MCF 10A (cell line): ENCODE results near the gene GNPTG. TPM values are rescaled to one million over a fixed set of nuclear protein-coding genes. Genes with fewer than 3 reads are reported as not detected.

ENCODE experiments used
- BruUV-seq: library from RNA; stranded (reverse); fragments of 400-500 nt; replicated peaks from 2 replicates; lab custom pipeline; 2021; lab: Mats Ljungman, UMichigan
- CTCF ChIA-PET: fragments of 300-600 bp; sonication (Branson Sonifier 250); formaldehyde crosslinking; extraction: SDS; loops from one replicate; lab custom pipeline; 2021; ENCODE audit warnings: antibody characterized with exemption, inconsistent platforms; lab: Yijun Ruan, JAX
- POLR2A ChIA-PET: fragments of 300-600, 350-650 bp; sonication (Branson Sonifier 250); formaldehyde crosslinking; extraction: SDS; loops from one replicate; lab custom pipeline; 2020; ENCODE audit warnings: antibody characterized with exemption, inconsistent platforms; lab: Yijun Ruan, JAX
- DNase-seq: peaks from one replicate; pipeline ENCODE4 v3.0.0-alpha.2; 2018; ENCODE audit not compliant: unreplicated experiment
- H3K27ac Mint-ChIP-seq: one replicate; pipeline ENCODE4 v1.8.0; 2022; ENCODE audit warnings: mild to moderate bottlenecking, low read depth, mixed read lengths; ENCODE audit not compliant: unreplicated experiment
- H3K27me3 Mint-ChIP-seq: one replicate; pipeline ENCODE4 v1.8.0; 2022; ENCODE audit warnings: mixed read lengths; ENCODE audit not compliant: insufficient read depth, unreplicated experiment
- H3K36me3 Mint-ChIP-seq: one replicate; pipeline ENCODE4 v1.8.0; 2022; ENCODE audit warnings: mild to moderate bottlenecking, moderate library complexity, mixed read lengths; ENCODE audit not compliant: insufficient read depth, unreplicated experiment
- H3K4me1 Mint-ChIP-seq: one replicate; pipeline ENCODE4 v1.8.0; 2022; ENCODE audit warnings: mixed read lengths; ENCODE audit not compliant: insufficient read depth, unreplicated experiment
- H3K4me3 Mint-ChIP-seq: one replicate; pipeline ENCODE4 v1.8.0; 2022; ENCODE audit warnings: mild to moderate bottlenecking, moderate library complexity, mixed read lengths; ENCODE audit not compliant: unreplicated experiment
- H3K9me3 Mint-ChIP-seq: one replicate; pipeline ENCODE4 v1.8.0; 2022; ENCODE audit warnings: mixed read lengths; ENCODE audit not compliant: unreplicated experiment
- intact Hi-C: fragments of 100-400 bp; cut with micrococcal nuclease; formaldehyde crosslinking; loops from 2 replicates; pipeline ENCODE4 v1.14.1; 2022
- total RNA-seq: library from RNA; stranded (reverse); gene quantifications from 2 replicates; pipeline ENCODE4 v1.2.3, GENCODE V29; 2022
- TF ChIP-seq, protein P1 (sequence below): fragments of 200-600 bp; IDR thresholded peaks from one replicate; pipeline ENCODE4 v1.8.0; 2022; ENCODE audit warnings: antibody characterized with exemption, mild to moderate bottlenecking; ENCODE audit not compliant: unreplicated experiment

GNPTG gene
- total RNA-seq, 1 experiment from 2014 or later: 37.6 TPM

DNA sequence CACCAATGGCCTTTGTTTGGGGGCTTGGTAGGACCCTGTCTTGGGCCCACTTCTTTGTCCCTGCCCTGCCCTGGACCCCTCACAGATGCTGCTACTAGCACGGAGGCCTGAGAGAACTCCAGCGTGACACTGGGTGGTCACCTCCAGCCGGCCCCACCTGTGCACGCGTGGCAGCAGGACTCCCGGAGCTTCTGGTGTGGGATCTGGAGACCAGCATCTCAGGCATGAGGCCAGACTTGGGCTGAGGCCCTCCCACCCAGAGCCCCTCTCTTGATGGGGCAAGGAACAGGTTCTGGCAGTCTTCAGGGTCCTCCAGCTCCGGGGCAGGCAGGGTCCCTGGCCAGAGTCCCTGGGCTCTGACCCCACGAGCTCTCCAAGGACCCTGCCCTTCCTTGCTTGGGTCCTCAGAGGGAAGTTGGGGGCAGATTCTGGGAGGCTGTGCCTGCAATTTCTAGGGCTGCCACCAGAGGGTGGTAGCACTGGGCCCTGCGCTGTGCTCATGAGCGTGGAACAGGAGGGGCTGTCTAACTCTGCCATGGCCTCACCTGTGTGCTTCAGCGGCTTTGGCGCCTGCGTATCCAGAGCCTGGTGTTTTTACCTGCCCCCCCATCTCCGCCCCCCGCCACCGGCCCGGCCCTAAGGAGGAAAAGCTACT is 21.3 kb upstream of the GNPTG start:
- Mint-ChIP-seq H3K27me3 (peaks cover 13% of the 10 kb centered on the region), H3K4me1 (no peaks in the 10 kb centered on the region), H3K4me3 (no peak overlapping the region), H3K36me3 (no peaks in the 10 kb centered on the region), H3K27ac (no peak overlapping the region), H3K9me3 (no peaks in the 10 kb centered on the region)
- TF ChIP-seq, protein P1, sequence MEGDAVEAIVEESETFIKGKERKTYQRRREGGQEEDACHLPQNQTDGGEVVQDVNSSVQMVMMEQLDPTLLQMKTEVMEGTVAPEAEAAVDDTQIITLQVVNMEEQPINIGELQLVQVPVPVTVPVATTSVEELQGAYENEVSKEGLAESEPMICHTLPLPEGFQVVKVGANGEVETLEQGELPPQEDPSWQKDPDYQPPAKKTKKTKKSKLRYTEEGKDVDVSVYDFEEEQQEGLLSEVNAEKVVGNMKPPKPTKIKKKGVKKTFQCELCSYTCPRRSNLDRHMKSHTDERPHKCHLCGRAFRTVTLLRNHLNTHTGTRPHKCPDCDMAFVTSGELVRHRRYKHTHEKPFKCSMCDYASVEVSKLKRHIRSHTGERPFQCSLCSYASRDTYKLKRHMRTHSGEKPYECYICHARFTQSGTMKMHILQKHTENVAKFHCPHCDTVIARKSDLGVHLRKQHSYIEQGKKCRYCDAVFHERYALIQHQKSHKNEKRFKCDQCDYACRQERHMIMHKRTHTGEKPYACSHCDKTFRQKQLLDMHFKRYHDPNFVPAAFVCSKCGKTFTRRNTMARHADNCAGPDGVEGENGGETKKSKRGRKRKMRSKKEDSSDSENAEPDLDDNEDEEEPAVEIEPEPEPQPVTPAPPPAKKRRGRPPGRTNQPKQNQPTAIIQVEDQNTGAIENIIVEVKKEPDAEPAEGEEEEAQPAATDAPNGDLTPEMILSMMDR: peak; percentile 37
- POLR2A ChIA-PET: no interaction called here
- CTCF ChIA-PET: interaction anchor here (0.6 to 1.0 kb wide), 4 partner anchors 12 to 593 kb away, joined by 3 read pairs; no protein-coding TSS in a partner anchor
- no peak for DNase-seq
- BruUV-seq: no TSS peak
- intact Hi-C loops: no loop called here

DNA sequence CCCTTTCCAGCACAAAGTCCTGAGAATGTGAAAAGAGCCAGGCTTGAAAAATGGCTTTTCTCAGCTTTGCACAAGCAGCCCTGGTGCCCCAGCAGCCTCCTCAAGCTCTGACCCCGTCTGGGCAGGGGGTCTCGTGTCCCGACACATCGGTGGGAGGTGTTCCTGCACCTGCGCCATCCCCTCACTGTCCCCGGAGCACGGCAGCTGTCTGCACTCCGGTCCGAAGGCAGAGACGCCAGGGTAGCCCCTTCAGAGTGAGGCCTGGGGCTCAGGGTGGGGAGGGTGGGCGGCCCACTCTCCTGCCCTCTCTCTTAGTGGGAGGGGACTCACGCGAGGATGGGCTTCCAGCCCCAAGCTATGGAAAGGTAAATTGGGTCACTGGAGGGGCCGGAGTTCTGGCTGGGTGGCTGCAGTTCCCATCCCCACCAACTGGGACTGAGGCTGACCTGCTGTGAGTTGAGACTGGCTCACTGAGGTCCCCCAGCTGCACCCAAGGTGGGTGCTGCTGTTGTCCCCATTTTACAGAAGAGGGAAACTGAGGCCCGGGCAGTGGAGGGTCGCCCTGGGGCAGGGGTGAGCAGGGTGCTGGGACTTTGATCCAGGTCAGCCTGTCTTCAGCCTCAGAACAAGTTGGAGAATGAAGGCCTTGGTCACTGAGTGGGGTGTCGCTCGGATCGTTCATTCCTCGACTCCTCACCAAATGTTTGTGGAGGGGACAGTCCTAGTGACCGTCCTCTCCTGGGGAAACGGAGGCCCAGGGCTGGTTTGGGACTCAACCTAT is 20.6 kb upstream of the GNPTG start:
- ChIA-PET CTCF (interaction anchor here (0.7 to 1.0 kb wide), 2 partner anchors 11 to 593 kb away, joined by 3 read pairs; no protein-coding TSS in a partner anchor), POLR2A (no interaction called here)
- peaks cover 13% of the 10 kb centered on the region for H3K27me3 Mint-ChIP-seq
- no peak for DNase-seq
- H3K36me3 Mint-ChIP-seq: no peaks in the 10 kb centered on the region
- no TSS peak for BruUV-seq
- intact Hi-C loops: no loop called here
- H3K9me3 Mint-ChIP-seq: no peaks in the 10 kb centered on the region
- no peak overlapping the region for H3K27ac Mint-ChIP-seq
- H3K4me1 Mint-ChIP-seq: no peaks in the 10 kb centered on the region
- TF ChIP-seq, protein P1: no peak
- no peak overlapping the region for H3K4me3 Mint-ChIP-seq

DNA sequence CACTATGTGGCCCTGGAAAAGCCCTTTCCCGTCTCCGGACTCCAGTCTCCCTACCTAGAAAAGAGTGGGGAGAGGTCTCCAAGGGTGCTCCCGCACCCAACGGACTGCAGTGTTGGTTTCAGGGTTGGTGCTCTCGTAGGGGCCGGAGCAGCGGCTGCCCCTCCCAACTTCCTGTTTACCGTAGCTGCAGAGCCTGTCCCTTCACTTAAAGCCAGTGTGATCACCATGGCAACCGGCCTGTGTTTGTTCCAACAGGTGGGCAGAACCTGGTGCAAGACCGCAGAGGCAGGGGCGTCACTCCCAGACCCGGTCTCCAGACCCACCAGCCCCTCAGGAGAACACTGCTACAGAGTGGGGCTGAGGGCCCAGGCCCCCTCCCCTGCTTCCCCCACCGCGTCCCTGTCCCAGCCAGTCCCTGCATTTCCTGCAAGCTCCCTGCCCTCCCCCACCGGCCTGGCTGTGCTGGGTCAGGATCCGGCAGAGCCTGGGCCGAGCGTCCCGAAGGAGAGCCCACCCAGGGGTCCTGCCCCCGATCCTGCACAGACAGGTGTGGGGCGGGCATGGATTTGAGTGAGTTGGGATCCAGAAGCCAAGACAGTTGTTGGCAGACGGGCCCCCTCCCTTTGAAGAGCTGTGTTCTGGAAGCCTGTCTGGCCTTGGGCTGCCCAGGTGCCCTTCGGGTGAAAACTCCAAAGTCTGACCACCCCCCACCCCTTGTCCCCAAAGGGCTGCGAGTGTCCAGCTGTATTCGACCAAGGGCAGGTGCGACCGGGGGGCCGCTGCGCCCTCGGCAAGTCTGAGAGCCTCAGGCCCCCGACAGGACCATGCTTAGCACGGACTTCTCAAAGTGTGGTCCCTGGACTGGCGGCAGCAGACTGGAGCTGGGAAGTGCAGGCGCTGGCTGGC is 19.8 kb upstream of the GNPTG start:
- ChIA-PET POLR2A (no interaction called here), CTCF (interaction anchor here (1.0 kb wide), 1 partner anchor 11 kb away, joined by 3 read pairs; no protein-coding TSS in a partner anchor)
- Mint-ChIP-seq H3K27me3 (peaks cover 13% of the 10 kb centered on the region), H3K27ac (no peak overlapping the region), H3K4me3 (no peak overlapping the region), H3K9me3 (no peaks in the 10 kb centered on the region), H3K36me3 (no peaks in the 10 kb centered on the region), H3K4me1 (no peaks in the 10 kb centered on the region)
- intact Hi-C loops: no loop called here
- DNase-seq: no peak
- BruUV-seq: no TSS peak
- TF ChIP-seq, protein P1: no peak
